GM21515 (cell line): ENCODE data around the gene SLC35B1.
"Not testable (repeated sequence)": the region's sequence is repeated elsewhere in the genome, so short reads cannot be mapped to it uniquely, and the experiment has no call there.

Source experiments
- ATAC-seq: cut with Tn5 transposase; IDR thresholded peaks from one replicate; pipeline ENCODE4 v1.9.1; 2021; ENCODE audit not compliant: unreplicated experiment

SLC35B1 gene

GRCh38 chr17:49673679-49674078 lies 34.1 kb downstream of the SLC35B1 start:
- ATAC-seq: not testable (repeated sequence)

DNA sequence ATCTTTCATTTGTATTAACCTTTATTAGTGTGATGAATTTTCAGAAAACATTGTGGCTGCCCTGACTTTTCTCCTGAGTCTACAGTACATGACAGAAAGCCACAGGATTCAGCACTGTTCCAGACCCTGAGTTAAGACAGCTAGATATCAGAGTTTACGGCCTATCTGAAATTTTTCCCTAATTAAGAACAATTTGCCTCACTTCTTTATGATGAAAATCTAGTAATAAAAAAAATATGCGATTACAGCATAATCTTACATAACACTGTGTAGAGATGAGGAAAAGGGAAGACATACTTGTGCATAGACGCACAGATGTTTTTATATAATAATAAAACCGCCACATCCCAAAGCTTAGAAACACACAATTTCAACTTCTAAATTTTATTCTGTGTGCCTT lies 37.1 kb downstream of the SLC35B1 start:
- ATAC-seq: no peak

GRCh38 chr17:49670002-49670401 lies 37.8 kb downstream of the SLC35B1 start:
- ATAC-seq: no peak

DNA sequence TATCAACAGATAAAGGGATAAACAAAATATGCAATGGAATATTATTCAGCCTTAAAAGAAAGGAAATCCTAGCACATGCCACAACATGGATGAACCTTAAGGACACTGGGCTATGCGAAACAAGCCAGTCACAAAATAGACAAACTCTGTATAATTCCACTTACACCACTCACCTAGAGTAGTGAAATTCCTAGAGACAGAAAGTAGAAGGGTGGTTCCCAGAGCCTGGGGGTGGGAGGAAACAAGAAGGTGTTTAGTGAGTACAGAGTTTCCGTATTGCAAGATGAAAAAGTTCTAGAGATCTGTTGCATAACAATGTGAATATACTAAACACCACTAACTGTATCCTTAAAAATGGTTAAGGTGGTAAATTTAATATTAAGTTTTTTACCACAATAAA lies 39.9 kb downstream of the SLC35B1 start:
- ATAC-seq: no peak

DNA sequence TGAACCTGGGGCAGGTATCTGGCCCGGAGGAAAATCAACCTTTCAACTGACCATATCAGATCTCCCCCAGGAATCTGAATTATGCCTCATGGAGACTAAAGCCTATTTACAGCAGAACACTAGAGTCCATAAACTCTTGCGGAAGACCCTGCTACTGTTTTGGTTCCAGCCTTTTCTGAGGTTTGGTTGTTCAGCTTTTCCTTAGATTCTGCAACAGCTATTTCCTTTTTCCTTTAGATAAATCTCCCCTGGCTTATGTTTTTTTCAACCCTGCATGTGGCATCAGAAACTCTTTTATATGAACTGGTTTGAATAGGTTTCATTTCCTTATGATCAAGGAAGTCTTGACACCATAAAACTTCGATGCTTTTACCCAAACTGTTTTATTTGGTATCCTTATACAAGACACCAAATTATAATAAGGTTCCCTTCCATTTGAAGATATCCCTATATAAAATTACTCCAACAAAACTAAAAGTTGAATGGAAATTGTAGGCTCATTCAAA lies 43.0 kb downstream of the SLC35B1 start:
- ATAC-seq: no peak

- ATAC-seq: no peak
These were observed 47.9 kb downstream of the SLC35B1 start for GRCh38 chr17:49659661-49660382.

DNA sequence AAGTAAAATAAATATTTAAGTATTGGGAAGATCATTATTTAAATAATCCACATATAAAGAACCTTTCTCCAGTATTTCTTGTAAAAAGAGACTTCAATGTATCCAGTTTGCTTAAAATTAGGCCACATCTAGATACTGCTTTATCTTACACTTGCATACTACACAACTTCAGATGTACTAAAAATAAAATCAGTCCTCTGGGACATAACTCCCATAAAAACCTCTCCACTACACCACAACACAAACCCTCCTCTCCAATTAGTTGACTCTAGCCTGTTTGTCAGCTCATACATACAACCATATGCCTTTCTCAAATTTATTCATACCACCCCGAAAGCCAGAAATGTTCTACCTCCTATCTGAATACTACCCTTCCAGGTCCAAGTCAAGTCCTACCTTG lies 51.5 kb downstream of the SLC35B1 start:
- no peak for ATAC-seq
